ENCODE measurements around the gene ACR.

ACR gene

GRCh38 chr22:50731811-50732624, 6.0 kb upstream of the ACR start:
- WGBS, 2 donors (ENCODE audit: extremely low coverage in 2 of 2, insufficient read length in 2 of 2, insufficient replicate concordance in 1 of 2), result no CpG with 5 or more reads among the region's 32 CpGs
- no peak for DNase-seq (ENCODE audit: low spot score)
- H3K4me3 ChIP-seq (ENCODE audit: low read length in 2 of 2), result no peak overlapping the region

GRCh38 chr22:50732681-50733080, 5.3 kb upstream of the ACR start:
- Histone ChIP-seq H2BK120ac (ENCODE audit: low read depth, low read length) (no peak overlapping the region), H3K14ac (ENCODE audit: low read length) (no peak overlapping the region), H3K9ac (ENCODE audit: low read depth, low read length, poor library complexity) (no peak overlapping the region), H3K4me1 (ENCODE audit: control insufficient read depth in 2 of 2, insufficient read depth in 1 of 2, low read depth in 1 of 2, low read length in 2 of 2) (peaks cover 0 to 9% of the 10 kb centered on the region in 2 donors), H4K91ac (ENCODE audit: low read depth, low read length, poor library complexity) (no peak overlapping the region), H3K23ac (ENCODE audit: low read depth, low read length, poor library complexity) (no peak overlapping the region), H4K8ac (ENCODE audit: low read depth, low read length) (no peak overlapping the region), H3K4me2 (ENCODE audit: insufficient read depth, low read length, poor library complexity, severe bottlenecking) (no peak overlapping the region), H3K9me3 (replicated peaks in 1 of 2; ENCODE audit: control insufficient read depth in 2 of 2, insufficient read depth in 1 of 2, low read depth in 1 of 2, low read length in 2 of 2) (no peaks in the 10 kb centered on the region), H3K27me3 (ENCODE audit: control insufficient read depth in 3 of 3, insufficient read depth in 3 of 3, low read depth in 1 of 3, low read length in 3 of 3) (peaks cover 0 to 23% (median 0%) of the 10 kb centered on the region in 3 experiments), H3K79me1 (ENCODE audit: low read depth, low read length) (peaks cover 7% of the 10 kb centered on the region), H3K4ac (ENCODE audit: low read length) (no peak overlapping the region), H2BK5ac (ENCODE audit: low read length) (peak overlapping the region; percentile 87), H2AFZ (ENCODE audit: low read length) (no peak overlapping the region), H2BK12ac (ENCODE audit: low read length) (no peak overlapping the region), H3K18ac (ENCODE audit: low read length) (no peak overlapping the region), H2BK15ac (ENCODE audit: low read length) (peak overlapping the region; percentile 67), H2AK5ac (ENCODE audit: low read depth, low read length) (no peak overlapping the region), H3K36me3 (replicated peaks in 1 of 2; ENCODE audit: control insufficient read depth in 2 of 2, insufficient read depth in 2 of 2, low read length in 2 of 2) (peaks cover 5 to 12% of the 10 kb centered on the region in 2 donors), H3K4me3 (ENCODE audit: low read length in 2 of 2) (no peak overlapping the region), H3K27ac (replicated peaks; ENCODE audit: low read length) (no peak overlapping the region)
- no peak for DNase-seq (ENCODE audit: low spot score)
- WGBS, 2 donors (ENCODE audit: extremely low coverage in 2 of 2, insufficient read length in 2 of 2, insufficient replicate concordance in 1 of 2), result no CpG with 5 or more reads among the region's 12 CpGs

More at GRCh38 chr22:50731811-50732624, 6.0 kb upstream of the ACR start:
- H3K4me2 ChIP-seq (ENCODE audit: insufficient read depth, low read length, poor library complexity, severe bottlenecking), result no peak overlapping the region
- peak overlapping the region; percentile 94 for H3K18ac ChIP-seq (ENCODE audit: low read length)
- H2AK5ac ChIP-seq (ENCODE audit: low read depth, low read length), result peak overlapping the region; percentile 95
- peak overlapping the region; percentile 90 for H2BK12ac ChIP-seq (ENCODE audit: low read length)
- H3K4me1 ChIP-seq (ENCODE audit: control insufficient read depth in 2 of 2, insufficient read depth in 1 of 2, low read depth in 1 of 2, low read length in 2 of 2), result peaks cover 0 to 9% of the 10 kb centered on the region in 2 donors
- peaks cover 0 to 21% (median 0%) of the 10 kb centered on the region in 3 experiments for H3K27me3 ChIP-seq (ENCODE audit: control insufficient read depth in 3 of 3, insufficient read depth in 3 of 3, low read depth in 1 of 3, low read length in 3 of 3)
- no peak overlapping the region for H3K14ac ChIP-seq (ENCODE audit: low read length)
- no peaks in the 10 kb centered on the region for H3K9me3 ChIP-seq (replicated peaks in 1 of 2; ENCODE audit: control insufficient read depth in 2 of 2, insufficient read depth in 1 of 2, low read depth in 1 of 2, low read length in 2 of 2)
- H3K27ac ChIP-seq (replicated peaks; ENCODE audit: low read length), result no peak overlapping the region
- H2BK5ac ChIP-seq (ENCODE audit: low read length), result peak overlapping the region; percentile 87
- H4K8ac ChIP-seq (ENCODE audit: low read depth, low read length), result no peak overlapping the region
- H2BK120ac ChIP-seq (ENCODE audit: low read depth, low read length), result peak overlapping the region; percentile 87
- H2BK15ac ChIP-seq (ENCODE audit: low read length), result peak overlapping the region; percentile 67
- H3K36me3 ChIP-seq (replicated peaks in 1 of 2; ENCODE audit: control insufficient read depth in 2 of 2, insufficient read depth in 2 of 2, low read length in 2 of 2), result peaks cover 7 to 18% of the 10 kb centered on the region in 2 donors
- H3K79me1 ChIP-seq (ENCODE audit: low read depth, low read length), result peaks cover 7% of the 10 kb centered on the region
- H4K91ac ChIP-seq (ENCODE audit: low read depth, low read length, poor library complexity), result no peak overlapping the region
- H3K9ac ChIP-seq (ENCODE audit: low read depth, low read length, poor library complexity), result no peak overlapping the region
- H3K23ac ChIP-seq (ENCODE audit: low read depth, low read length, poor library complexity), result peak overlapping the region; percentile 98
- H2AFZ ChIP-seq (ENCODE audit: low read length), result no peak overlapping the region
- H3K4ac ChIP-seq (ENCODE audit: low read length), result no peak overlapping the region

GRCh38 chr22:50733521-50734342, 4.3 kb upstream of the ACR start:
- WGBS, 2 donors (ENCODE audit: extremely low coverage in 2 of 2, insufficient read length in 2 of 2, insufficient replicate concordance in 1 of 2), result no CpG with 5 or more reads among the region's 22 CpGs

More at GRCh38 chr22:50733521-50734342, 4.3 kb upstream of the ACR start:
- no peaks in the 10 kb centered on the region for H3K9me3 ChIP-seq (replicated peaks in 1 of 2; ENCODE audit: control insufficient read depth in 2 of 2, insufficient read depth in 1 of 2, low read depth in 1 of 2, low read length in 2 of 2)
- H3K4me2 ChIP-seq (ENCODE audit: insufficient read depth, low read length, poor library complexity, severe bottlenecking), result no peak overlapping the region
- no peak overlapping the region for H3K4ac ChIP-seq (ENCODE audit: low read length)
- H3K4me1 ChIP-seq (ENCODE audit: control insufficient read depth in 2 of 2, insufficient read depth in 1 of 2, low read depth in 1 of 2, low read length in 2 of 2), result peaks cover 0 to 9% of the 10 kb centered on the region in 2 donors
- DNase-seq (ENCODE audit: low spot score), result no peak
- peak overlapping the region; percentile 11 for H2AK5ac ChIP-seq (ENCODE audit: low read depth, low read length)
- H2AFZ ChIP-seq (ENCODE audit: low read length), result no peak overlapping the region
- H4K91ac ChIP-seq (ENCODE audit: low read depth, low read length, poor library complexity), result no peak overlapping the region
- H2BK12ac ChIP-seq (ENCODE audit: low read length), result no peak overlapping the region
- H3K4me3 ChIP-seq (ENCODE audit: low read length in 2 of 2), result peak overlapping the region in 1 of 2 donors; percentile 39
- no peak overlapping the region for H3K14ac ChIP-seq (ENCODE audit: low read length)
- H3K27me3 ChIP-seq (ENCODE audit: control insufficient read depth in 3 of 3, insufficient read depth in 3 of 3, low read depth in 1 of 3, low read length in 3 of 3), result peaks cover 0 to 26% (median 0%) of the 10 kb centered on the region in 3 experiments
- H3K23ac ChIP-seq (ENCODE audit: low read depth, low read length, poor library complexity), result peak overlapping the region; percentile 61
- H3K27ac ChIP-seq (replicated peaks; ENCODE audit: low read length), result no peak overlapping the region
- no peak overlapping the region for H2BK120ac ChIP-seq (ENCODE audit: low read depth, low read length)
- H3K18ac ChIP-seq (ENCODE audit: low read length), result no peak overlapping the region
- peak overlapping the region; percentile 3 for H4K8ac ChIP-seq (ENCODE audit: low read depth, low read length)
- H3K36me3 ChIP-seq (replicated peaks in 1 of 2; ENCODE audit: control insufficient read depth in 2 of 2, insufficient read depth in 2 of 2, low read length in 2 of 2), result peaks cover 3 to 5% of the 10 kb centered on the region in 2 donors
- peaks cover 7% of the 10 kb centered on the region for H3K79me1 ChIP-seq (ENCODE audit: low read depth, low read length)
- H3K9ac ChIP-seq (ENCODE audit: low read depth, low read length, poor library complexity), result peak overlapping the region; percentile 66
- no peak overlapping the region for H2BK15ac ChIP-seq (ENCODE audit: low read length)
- no peak overlapping the region for H2BK5ac ChIP-seq (ENCODE audit: low read length)
